Measurements from ENCODE around the gene GIGYF2. TPM values are rescaled to one million over a fixed set of nuclear protein-coding genes. Genes with fewer than 3 reads are reported as not detected.

GIGYF2 gene
- total and polyA plus RNA-seq, 3 donors from 2014 or later, result 107 to 173 (median 150) TPM

DNA sequence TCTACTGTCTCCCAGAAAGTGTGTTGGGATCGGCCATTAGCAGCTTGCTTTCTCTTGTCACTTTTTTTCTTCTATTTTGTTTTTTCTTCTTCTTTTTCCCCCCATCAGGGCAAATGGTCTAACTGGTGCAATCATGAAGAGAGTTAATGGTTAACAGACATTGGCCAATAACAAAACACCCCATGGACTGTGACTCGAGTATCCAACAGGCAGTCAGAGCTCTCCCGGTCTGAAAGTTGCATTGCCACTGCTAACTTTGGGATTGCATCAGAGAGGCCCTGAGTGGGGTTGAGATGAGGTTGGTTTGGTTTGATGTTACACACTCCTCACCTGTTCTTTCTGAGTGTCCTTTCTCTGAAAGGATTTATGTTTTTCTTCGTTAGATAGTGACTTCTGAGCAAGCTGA, 160.0 kb downstream of the GIGYF2 start:
- TF ChIP-seq, protein P1, sequence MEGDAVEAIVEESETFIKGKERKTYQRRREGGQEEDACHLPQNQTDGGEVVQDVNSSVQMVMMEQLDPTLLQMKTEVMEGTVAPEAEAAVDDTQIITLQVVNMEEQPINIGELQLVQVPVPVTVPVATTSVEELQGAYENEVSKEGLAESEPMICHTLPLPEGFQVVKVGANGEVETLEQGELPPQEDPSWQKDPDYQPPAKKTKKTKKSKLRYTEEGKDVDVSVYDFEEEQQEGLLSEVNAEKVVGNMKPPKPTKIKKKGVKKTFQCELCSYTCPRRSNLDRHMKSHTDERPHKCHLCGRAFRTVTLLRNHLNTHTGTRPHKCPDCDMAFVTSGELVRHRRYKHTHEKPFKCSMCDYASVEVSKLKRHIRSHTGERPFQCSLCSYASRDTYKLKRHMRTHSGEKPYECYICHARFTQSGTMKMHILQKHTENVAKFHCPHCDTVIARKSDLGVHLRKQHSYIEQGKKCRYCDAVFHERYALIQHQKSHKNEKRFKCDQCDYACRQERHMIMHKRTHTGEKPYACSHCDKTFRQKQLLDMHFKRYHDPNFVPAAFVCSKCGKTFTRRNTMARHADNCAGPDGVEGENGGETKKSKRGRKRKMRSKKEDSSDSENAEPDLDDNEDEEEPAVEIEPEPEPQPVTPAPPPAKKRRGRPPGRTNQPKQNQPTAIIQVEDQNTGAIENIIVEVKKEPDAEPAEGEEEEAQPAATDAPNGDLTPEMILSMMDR (IDR thresholded peaks at IDR 0.05), result no peak
- no peak for TF ChIP-seq POLR2A (IDR thresholded peaks at IDR 0.05)
- Histone ChIP-seq H3K36me3 (ENCODE audit: low read depth, missing control alignments) (no peaks in the 10 kb centered on the region), H3K27me3 (no peaks in the 10 kb centered on the region), H3K4me3 (no peak overlapping the region), H3K9me3 (no peaks in the 10 kb centered on the region), H3K4me1 (peaks cover 13% of the 10 kb centered on the region), H3K27ac (no peak overlapping the region)
- WGBS, 2 donors, result 77 to 80% methylated on average over 4 of the region's 4 CpGs
- DNase-seq, result no peak
- intact Hi-C loops (cut with DNase I; ENCODE audit: low total_unique reads), result no loop called here

DNA sequence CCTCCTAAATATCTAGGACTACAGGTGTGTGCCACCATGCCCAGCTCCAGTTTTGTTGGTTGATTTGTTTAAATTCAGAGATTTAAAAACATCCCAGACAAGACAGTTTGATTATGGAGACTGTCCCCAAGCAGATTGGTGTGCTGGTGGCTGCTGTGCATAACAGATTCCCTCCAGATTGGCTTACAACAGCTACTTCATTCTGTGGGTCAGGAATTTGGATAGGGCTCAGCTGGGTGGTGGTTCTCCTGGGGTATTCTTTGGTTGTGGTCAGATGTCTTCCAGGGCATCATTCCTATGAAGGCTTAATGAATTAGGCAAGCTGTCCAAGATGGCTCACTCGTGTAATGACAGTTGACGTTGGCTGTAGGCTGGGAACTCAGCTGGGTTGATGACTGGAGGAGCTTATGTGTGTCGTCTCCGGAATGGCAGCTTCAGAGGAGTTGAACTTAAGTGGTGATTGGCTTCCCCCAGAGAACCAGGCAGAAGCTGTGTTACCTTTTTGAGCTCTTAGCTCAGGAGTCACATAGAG, 162.3 kb downstream of the GIGYF2 start:
- intact Hi-C loops (cut with DNase I; ENCODE audit: low total_unique reads), result no loop called here
- H3K4me1 ChIP-seq, result peaks cover under 1% of the 10 kb centered on the region
- no peaks in the 10 kb centered on the region for H3K27me3 ChIP-seq
- H3K4me3 ChIP-seq, result no peak overlapping the region
- TF ChIP-seq, protein P1 (IDR thresholded peaks at IDR 0.05), result no peak
- no peak for TF ChIP-seq POLR2A (IDR thresholded peaks at IDR 0.05)
- no peak for DNase-seq
- H3K36me3 ChIP-seq (ENCODE audit: low read depth, missing control alignments), result no peaks in the 10 kb centered on the region
- H3K27ac ChIP-seq, result no peak overlapping the region
- WGBS, 2 donors, result 86 to 93% methylated on average over 4 of the region's 4 CpGs
- no peaks in the 10 kb centered on the region for H3K9me3 ChIP-seq

DNA sequence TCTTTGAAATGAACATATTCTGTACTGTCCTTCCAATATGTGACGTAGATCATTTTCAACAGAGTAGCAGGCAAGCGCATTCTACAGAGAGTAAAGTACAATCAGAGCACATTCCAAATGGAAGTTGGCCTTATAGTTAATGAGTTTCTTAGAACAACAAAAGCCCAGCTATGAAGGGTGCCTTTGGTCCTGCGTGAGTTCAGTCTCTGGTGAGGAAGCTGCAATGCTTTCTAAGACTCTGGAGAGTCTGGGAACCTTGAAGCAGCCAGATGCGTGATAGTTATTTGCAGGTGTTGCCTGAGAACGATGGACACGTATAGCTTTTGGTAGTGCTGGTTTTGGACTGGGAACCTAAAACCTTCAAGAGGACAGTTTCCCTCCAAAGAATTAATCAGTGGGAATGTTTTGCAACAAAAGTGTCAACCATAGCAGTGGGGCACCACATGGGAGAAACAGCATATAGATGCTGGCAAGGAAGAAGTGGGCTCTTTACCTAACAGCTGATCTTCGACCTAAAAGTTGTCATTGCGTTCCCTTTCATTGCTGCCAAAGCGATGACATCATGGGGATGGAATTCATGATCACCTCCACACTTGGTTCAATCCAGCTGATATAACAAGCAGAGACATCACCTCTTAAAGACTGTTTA, 163.6 kb downstream of the GIGYF2 start:
- intact Hi-C loops (cut with DNase I; ENCODE audit: low total_unique reads), result no loop called here
- Histone ChIP-seq H3K4me1 (no peaks in the 10 kb centered on the region), H3K36me3 (ENCODE audit: low read depth, missing control alignments) (no peaks in the 10 kb centered on the region), H3K4me3 (no peak overlapping the region), H3K27me3 (no peaks in the 10 kb centered on the region), H3K9me3 (no peaks in the 10 kb centered on the region), H3K27ac (no peak overlapping the region)
- no peak for TF ChIP-seq POLR2A (IDR thresholded peaks at IDR 0.05)
- TF ChIP-seq, protein P1 (IDR thresholded peaks at IDR 0.05), result no peak
- WGBS, 2 donors, result 85 to 91% methylated on average over 9 of the region's 9 CpGs
- DNase-seq, result no peak

DNA sequence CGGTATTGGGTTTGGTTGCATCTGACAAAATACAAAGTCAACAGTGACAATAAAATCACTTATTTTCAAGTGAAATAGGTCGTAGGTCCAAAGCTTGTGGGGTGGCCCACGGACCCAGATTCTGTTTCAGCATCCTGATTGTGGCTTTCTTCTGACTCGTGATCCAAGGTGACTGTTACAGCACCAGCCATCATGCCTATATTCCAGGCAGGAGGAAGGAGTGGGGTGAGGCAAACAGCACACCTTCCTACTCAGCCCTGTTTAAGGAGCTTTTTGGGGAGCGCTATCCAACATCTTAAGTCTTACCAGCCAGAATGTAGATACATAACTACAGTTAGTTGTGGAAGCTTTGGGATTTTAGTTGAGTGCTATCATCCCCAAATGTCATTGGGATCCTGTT, 164.2 kb downstream of the GIGYF2 start:
- no peaks in the 10 kb centered on the region for H3K27me3 ChIP-seq
- H3K4me3 ChIP-seq, result no peak overlapping the region
- H3K27ac ChIP-seq, result no peak overlapping the region
- 84 to 93% methylated on average over 5 of the region's 5 CpGs for WGBS, 2 donors
- no peaks in the 10 kb centered on the region for H3K9me3 ChIP-seq
- no peak for TF ChIP-seq POLR2A (IDR thresholded peaks at IDR 0.05)
- TF ChIP-seq, protein P1 (IDR thresholded peaks at IDR 0.05), result no peak
- H3K4me1 ChIP-seq, result no peaks in the 10 kb centered on the region
- no peak for DNase-seq
- no peaks in the 10 kb centered on the region for H3K36me3 ChIP-seq (ENCODE audit: low read depth, missing control alignments)
- intact Hi-C loops (cut with DNase I; ENCODE audit: low total_unique reads), result no loop called here

DNA sequence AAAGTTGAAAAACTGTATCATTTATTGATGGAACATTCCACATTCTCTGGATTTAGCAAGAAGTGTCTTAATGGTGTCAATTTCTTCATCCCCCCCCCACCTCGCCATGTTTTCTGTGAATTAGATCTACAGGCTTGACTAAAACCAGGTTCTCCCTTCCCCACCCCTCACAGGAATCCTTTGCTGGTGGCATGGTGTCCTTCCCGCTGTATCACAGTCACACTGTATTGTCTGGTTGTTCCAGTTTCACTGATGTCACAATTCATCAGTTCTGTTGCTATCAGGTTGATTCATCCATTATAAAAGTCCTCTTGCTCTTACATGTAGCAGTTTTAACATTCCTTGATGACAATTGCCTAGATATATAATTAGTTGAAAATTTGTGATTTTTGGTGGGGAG, 166.9 kb downstream of the GIGYF2 start:
- no peaks in the 10 kb centered on the region for H3K36me3 ChIP-seq (ENCODE audit: low read depth, missing control alignments)
- TF ChIP-seq POLR2A (IDR thresholded peaks at IDR 0.05), result no peak
- TF ChIP-seq, protein P1 (IDR thresholded peaks at IDR 0.05), result no peak
- no peaks in the 10 kb centered on the region for H3K27me3 ChIP-seq
- H3K4me3 ChIP-seq, result no peak overlapping the region
- intact Hi-C loops (cut with DNase I; ENCODE audit: low total_unique reads), result no loop called here
- no peaks in the 10 kb centered on the region for H3K4me1 ChIP-seq
- H3K27ac ChIP-seq, result no peak overlapping the region
- DNase-seq, result no peak
- 87 to 88% methylated on average over 2 of the region's 2 CpGs for WGBS, 2 donors
- H3K9me3 ChIP-seq, result no peaks in the 10 kb centered on the region
